Astrocyte of the spinal cord (primary cell): ENCODE results near the gene UAP1L1.
A peak's percentile ranks its signal among the peaks of the same experiment; 100 is the strongest.

Source experiments
- DNase-seq: peaks from one replicate; pipeline ENCODE4 v3.0.0; 2011; ENCODE audit warnings: low read depth, low spot score
- H3K4me3 ChIP-seq: 2 replicates; pipeline ENCODE4 v1.5.1; 2011; ENCODE audit warnings: low read depth, mild to moderate bottlenecking, low read length, moderate library complexity
- in situ Hi-C: cut with HindIII; loops from 2 replicates; pipeline ENCODE4 v1.10.0; 2017; ENCODE audit warnings: low sequenced_read_pairs
- TF ChIP-seq, protein P1 (sequence below): IDR thresholded peaks from 2 replicates; pipeline ENCODE4 v1.5.1; 2012; ENCODE audit warnings: low read depth, mild to moderate bottlenecking, low read length, inconsistent platforms

Gene UAP1L1

GRCh38 chr9:137110911-137111787 is 33.8 kb downstream of the UAP1L1 start:
- no peak overlapping the region for H3K4me3 ChIP-seq
- in situ Hi-C loops: no loop called here
- TF ChIP-seq, protein P1, sequence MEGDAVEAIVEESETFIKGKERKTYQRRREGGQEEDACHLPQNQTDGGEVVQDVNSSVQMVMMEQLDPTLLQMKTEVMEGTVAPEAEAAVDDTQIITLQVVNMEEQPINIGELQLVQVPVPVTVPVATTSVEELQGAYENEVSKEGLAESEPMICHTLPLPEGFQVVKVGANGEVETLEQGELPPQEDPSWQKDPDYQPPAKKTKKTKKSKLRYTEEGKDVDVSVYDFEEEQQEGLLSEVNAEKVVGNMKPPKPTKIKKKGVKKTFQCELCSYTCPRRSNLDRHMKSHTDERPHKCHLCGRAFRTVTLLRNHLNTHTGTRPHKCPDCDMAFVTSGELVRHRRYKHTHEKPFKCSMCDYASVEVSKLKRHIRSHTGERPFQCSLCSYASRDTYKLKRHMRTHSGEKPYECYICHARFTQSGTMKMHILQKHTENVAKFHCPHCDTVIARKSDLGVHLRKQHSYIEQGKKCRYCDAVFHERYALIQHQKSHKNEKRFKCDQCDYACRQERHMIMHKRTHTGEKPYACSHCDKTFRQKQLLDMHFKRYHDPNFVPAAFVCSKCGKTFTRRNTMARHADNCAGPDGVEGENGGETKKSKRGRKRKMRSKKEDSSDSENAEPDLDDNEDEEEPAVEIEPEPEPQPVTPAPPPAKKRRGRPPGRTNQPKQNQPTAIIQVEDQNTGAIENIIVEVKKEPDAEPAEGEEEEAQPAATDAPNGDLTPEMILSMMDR: no peak
- no peak for DNase-seq

DNA sequence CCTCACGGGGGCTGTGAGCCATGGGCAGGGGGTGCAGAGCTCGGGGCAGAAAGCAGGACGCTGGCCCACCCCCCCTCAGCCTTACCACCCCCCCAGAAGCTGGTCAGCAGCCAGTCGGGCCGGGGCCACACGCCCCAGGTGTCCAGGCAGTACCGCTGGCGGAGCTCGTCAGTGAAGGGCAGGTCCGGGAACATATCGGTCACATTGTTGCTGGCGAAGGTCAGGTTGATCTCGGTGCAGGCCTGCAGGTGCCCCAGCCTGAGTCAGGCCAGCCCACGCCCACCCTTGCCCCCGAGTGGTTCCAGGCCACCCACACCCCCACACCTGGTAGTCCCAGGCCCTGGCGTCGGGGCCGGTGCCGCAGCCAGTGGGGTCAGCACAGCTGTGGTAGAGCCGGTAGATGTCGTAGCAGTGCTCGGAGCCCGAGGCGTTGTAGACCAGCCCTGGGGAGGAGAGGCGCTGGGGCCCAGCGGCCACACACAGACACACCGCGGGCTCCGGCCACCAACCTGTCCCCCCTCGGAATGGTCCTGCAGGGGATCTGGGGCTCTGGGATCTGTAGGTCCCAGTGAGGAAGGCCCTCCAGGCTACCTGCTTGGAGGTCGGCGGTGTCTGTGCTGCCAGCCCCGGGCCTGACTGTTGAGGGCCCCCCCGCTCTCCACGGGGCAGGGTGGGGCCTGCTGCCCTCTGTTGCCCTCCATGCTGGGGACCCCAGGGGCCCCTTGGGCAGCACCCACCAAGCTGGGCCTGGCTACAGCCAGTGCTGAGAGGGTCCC is 34.7 kb downstream of the UAP1L1 start:
- in situ Hi-C loops: no loop called here
- TF ChIP-seq, protein P1: no peak
- H3K4me3 ChIP-seq: no peak overlapping the region
- no peak for DNase-seq

DNA sequence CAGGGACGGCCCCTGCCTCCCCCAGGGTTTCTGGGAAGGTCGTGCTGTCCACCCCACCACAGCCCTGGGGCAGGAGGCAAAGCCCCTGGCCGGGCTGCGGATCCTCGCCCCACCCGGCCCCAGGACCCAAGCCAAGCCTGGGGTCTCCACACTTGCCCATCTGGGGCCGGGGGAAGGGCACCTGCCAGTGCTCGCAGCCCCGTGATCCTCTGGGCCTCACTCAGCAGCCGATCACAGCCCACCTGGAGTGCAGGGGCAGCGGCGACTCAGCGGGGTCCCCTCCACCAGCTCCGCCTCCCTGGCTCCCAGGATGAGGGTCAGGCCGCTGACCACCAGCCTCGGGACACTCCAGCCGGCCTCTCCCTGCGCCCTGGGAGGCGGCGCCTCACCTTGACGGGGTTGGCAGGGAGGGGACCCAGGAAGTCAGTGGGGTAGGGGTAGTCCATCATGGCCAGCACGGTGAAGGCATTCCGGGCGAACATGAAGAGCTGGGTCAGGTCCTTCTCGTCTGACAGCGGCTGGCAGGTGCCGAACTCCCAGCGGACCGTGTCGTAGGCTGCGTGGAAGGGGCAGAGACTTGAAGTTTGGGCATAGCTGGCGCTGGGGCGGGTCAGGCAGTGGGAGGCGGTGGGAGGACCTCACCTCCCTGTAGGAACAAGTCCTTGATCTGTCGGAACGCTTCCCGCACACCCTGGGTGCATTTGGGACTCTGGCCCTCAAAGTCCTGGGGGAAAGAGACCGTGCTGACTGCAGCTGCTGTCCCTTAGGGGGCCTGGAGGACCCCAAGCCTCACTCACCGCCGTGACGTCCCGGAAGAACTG is 35.5 kb downstream of the UAP1L1 start:
- H3K4me3 ChIP-seq: no peak overlapping the region
- in situ Hi-C loops: no loop called here
- TF ChIP-seq, protein P1: no peak
- DNase-seq: no peak

DNA sequence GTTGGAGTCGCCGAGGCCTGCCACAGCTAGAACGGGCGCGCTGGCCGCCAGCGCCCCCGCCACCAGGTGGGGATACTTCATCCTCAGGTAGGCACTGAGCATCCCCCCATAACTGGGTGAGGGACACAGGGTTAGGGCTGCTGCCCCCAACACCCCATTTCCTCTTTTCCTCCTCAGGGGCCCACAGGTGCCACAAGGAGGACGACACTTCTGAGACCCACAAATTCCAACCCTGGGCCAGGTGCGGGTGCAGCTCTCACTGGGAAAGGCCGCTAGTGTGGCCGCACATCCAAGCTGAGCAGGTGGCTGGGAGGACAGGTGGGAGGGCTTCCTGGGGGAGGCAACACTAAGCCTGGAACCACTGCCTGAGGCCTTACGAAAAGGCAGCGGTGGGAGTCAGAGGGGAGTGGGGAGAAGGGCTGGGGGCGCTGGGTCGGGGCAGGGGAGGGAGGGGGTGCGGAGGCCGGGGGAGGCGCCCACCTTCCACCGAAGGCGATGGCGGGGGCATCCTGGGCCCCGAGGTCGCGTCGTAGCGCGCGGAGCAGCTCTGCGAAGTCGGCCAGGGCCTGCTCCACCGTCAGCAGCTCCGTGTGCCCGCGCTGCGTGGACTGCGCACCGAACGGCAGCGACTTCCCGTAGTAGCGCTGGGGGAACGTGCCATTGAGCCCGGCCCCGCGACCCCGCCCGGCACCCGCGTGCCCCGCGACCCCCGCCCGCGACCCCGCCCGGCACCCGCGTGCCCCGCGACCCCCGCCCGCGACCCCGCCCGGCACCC is 36.3 kb downstream of the UAP1L1 start:
- in situ Hi-C loops: no loop called here
- DNase-seq: no peak
- no peak overlapping the region for H3K4me3 ChIP-seq
- TF ChIP-seq, protein P1: no peak

GRCh38 chr9:137114220-137114612 is 36.9 kb downstream of the UAP1L1 start:
- no peak for DNase-seq
- in situ Hi-C loops: no loop called here
- peak overlapping the region; percentile 41 for H3K4me3 ChIP-seq
- TF ChIP-seq, protein P1: no peak
